Keratinocyte (primary cell): ENCODE measurements around the gene GNAT2. TPM values are rescaled to one million over a fixed set of nuclear protein-coding genes. Genes with fewer than 3 reads are reported as not detected.

Experiments
- DNase-seq: peaks from one replicate; pipeline ENCODE4 v3.0.0-alpha.2; 2011; ENCODE audit warnings: low read depth, missing footprints, low spot score
- FAIRE-seq: peaks from 2 replicates; lab custom pipeline; 2011; peaks lifted over from hg19 to GRCh38; lab: Jason Lieb, UNC
- H2AFZ ChIP-seq: 2 replicates; pipeline ENCODE4 v1.6.0; 2012; ENCODE audit warnings: low read length, control low read depth, inconsistent platforms; ENCODE audit not compliant: control insufficient read depth
- H3K27ac ChIP-seq: 2 replicates; pipeline ENCODE4 v1.5.1; 2011; ENCODE audit warnings: low read length; ENCODE audit not compliant: control insufficient read depth, insufficient read depth
- H3K27me3 ChIP-seq: 3 replicates; pipeline ENCODE4 v1.6.0; 2011; ENCODE audit warnings: low read length; ENCODE audit not compliant: control insufficient read depth, insufficient read depth; ENCODE audit errors: extremely low read depth
- H3K36me3 ChIP-seq, 2 experiments: 2 replicates in 1 of 2; 3 replicates in 1 of 2; pipeline ENCODE4 v1.5.1; 2011; ENCODE audit warnings: low read length in 2 of 2, mild to moderate bottlenecking in 1 of 2; ENCODE audit not compliant: control insufficient read depth in 2 of 2, insufficient read depth in 2 of 2; ENCODE audit errors: extremely low read depth in 1 of 2
- H3K4me1 ChIP-seq: 3 replicates; pipeline ENCODE4 v1.5.1; 2011; ENCODE audit warnings: low read length; ENCODE audit not compliant: control insufficient read depth, insufficient read depth; ENCODE audit errors: extremely low read depth
- H3K4me2 ChIP-seq: 3 replicates; pipeline ENCODE4 v1.6.0; 2011; ENCODE audit warnings: low read depth, low read length; ENCODE audit not compliant: control insufficient read depth, insufficient read depth; ENCODE audit errors: extremely low read depth
- H3K4me3 ChIP-seq, 3 experiments: fragments of 200-600 bp in 1 of 3; sonication (generic) in 1 of 3; 2 replicates in 2 of 3; 3 replicates in 1 of 3; pipeline ENCODE4 v1.5.1; 2011 to 2016; ENCODE audit warnings: low read length in 3 of 3, mild to moderate bottlenecking in 3 of 3, control low read depth in 2 of 3, inconsistent platforms in 1 of 3, low read depth in 1 of 3, mixed read lengths in 1 of 3, mixed run types in 1 of 3, moderate library complexity in 1 of 3; ENCODE audit not compliant: control insufficient read depth in 2 of 3, insufficient read depth in 2 of 3; ENCODE audit errors: extremely low read depth in 1 of 3
- H3K79me2 ChIP-seq: 2 replicates; pipeline ENCODE4 v1.6.0; 2012; ENCODE audit warnings: low read length; ENCODE audit not compliant: control insufficient read depth, insufficient read depth
- H3K9ac ChIP-seq: 3 replicates; pipeline ENCODE4 v1.6.0; 2011; ENCODE audit warnings: low read length; ENCODE audit not compliant: control insufficient read depth, insufficient read depth; ENCODE audit errors: extremely low read depth
- H3K9me1 ChIP-seq: 3 replicates; pipeline ENCODE4 v1.6.0; 2011; ENCODE audit warnings: low read length; ENCODE audit not compliant: control insufficient read depth, insufficient read depth; ENCODE audit errors: extremely low read depth
- H3K9me3 ChIP-seq: 2 replicates; pipeline ENCODE4 v1.5.1; 2012; ENCODE audit warnings: low read depth, low read length; ENCODE audit not compliant: control insufficient read depth
- H4K20me1 ChIP-seq: 3 replicates; pipeline ENCODE4 v1.6.0; 2011; ENCODE audit warnings: low read length; ENCODE audit not compliant: control insufficient read depth, insufficient read depth; ENCODE audit errors: extremely low read depth
- EZH2 ChIP-seq: IDR thresholded peaks from one replicate; pipeline ENCODE4 v1.6.1; 2012; ENCODE audit warnings: inconsistent platforms, mild to moderate bottlenecking, low read length, moderate library complexity
- dilution Hi-C: fragments of 300-500 bp; cut with MboI; formaldehyde crosslinking; loops from one replicate; pipeline ENCODE4 v1.7.0; 2020; ENCODE audit warnings: low sequenced_read_pairs; ENCODE audit not compliant: extremely low pct_ligation_motif_present
- polyA plus RNA-seq, 5 experiments: library from polyadenylated mRNA; depleted of rRNA in 3 of 5; stranded (reverse) in 3 of 5; stranded (forward) in 1 of 5; unstranded in 1 of 5; fragments of >200 nt; gene quantifications; 1 replicate in 1 of 5; 2 replicates in 3 of 5; 3 replicates in 1 of 5; pipeline versions ENCODE4 v1.2.1 to v1.2.3, GENCODE V29; 2011 to 2012; ENCODE audit warnings: missing spikeins in 2 of 5, low read depth in 1 of 5, low replicate concordance in 1 of 5
- TF ChIP-seq, protein P1 (sequence below), 3 experiments: IDR thresholded peaks in 1 of 3; conservative IDR thresholded peaks in 1 of 3; optimal IDR thresholded peaks in 1 of 3; 2 replicates in 2 of 3; 3 replicates in 1 of 3; pipeline versions ENCODE3 to v1.5.1; 2011; ENCODE audit warnings: low read length in 3 of 3, mild to moderate bottlenecking in 3 of 3, moderate library complexity in 2 of 3, control low read depth in 1 of 3, inconsistent platforms in 1 of 3; ENCODE audit not compliant: insufficient read depth in 2 of 3; ENCODE audit errors: extremely low read depth in 1 of 3

The GNAT2 gene
- polyA plus RNA-seq, 1 donor (not counting 4 experiments of a cell fraction or from before 2014, with no cell fraction given), result 0.17 TPM

DNA sequence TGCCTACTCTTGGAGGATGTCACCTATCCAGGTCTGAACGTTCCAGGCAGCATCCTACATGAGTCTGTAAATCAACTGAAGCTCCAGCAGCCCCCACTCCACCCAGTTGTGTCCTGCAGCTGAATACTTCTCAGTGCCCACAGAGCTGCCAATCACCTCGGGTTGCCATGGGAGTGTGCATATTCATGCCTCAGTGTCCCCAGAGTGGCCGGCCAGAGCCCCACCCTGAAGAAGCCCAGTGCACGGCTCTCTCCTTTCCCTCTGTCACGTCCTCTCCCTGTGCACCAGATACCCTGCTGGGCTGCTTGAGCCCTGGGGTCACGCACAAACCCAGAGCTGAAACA, 20.4 kb upstream of the GNAT2 start:
- dilution Hi-C loops, result no loop called here
- H3K27ac ChIP-seq, result no peak overlapping the region
- no peak overlapping the region for H2AFZ ChIP-seq
- DNase-seq (no peak), FAIRE-seq (no peak)
- no peaks in the 10 kb centered on the region for H3K4me1 ChIP-seq
- no peaks in the 10 kb centered on the region for H4K20me1 ChIP-seq
- no peaks in the 10 kb centered on the region for H3K9me1 ChIP-seq
- no peaks in the 10 kb centered on the region for H3K9me3 ChIP-seq
- no peak for TF ChIP-seq EZH2
- TF ChIP-seq, protein P1, sequence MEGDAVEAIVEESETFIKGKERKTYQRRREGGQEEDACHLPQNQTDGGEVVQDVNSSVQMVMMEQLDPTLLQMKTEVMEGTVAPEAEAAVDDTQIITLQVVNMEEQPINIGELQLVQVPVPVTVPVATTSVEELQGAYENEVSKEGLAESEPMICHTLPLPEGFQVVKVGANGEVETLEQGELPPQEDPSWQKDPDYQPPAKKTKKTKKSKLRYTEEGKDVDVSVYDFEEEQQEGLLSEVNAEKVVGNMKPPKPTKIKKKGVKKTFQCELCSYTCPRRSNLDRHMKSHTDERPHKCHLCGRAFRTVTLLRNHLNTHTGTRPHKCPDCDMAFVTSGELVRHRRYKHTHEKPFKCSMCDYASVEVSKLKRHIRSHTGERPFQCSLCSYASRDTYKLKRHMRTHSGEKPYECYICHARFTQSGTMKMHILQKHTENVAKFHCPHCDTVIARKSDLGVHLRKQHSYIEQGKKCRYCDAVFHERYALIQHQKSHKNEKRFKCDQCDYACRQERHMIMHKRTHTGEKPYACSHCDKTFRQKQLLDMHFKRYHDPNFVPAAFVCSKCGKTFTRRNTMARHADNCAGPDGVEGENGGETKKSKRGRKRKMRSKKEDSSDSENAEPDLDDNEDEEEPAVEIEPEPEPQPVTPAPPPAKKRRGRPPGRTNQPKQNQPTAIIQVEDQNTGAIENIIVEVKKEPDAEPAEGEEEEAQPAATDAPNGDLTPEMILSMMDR (optimal IDR thresholded peaks at IDR 0.05 in 1 of 3, IDR thresholded peaks at IDR 0.05 in 1 of 3, conservative IDR thresholded peaks at IDR 0.05 in 1 of 3; ENCODE audit: extremely low read depth in 1 of 3, insufficient read depth in 2 of 3, low read length in 3 of 3), result no peak
- no peak overlapping the region for H3K4me2 ChIP-seq
- no peak overlapping the region for H3K4me3 ChIP-seq
- no peaks in the 10 kb centered on the region for H3K36me3 ChIP-seq
- H3K79me2 ChIP-seq, result no peaks in the 10 kb centered on the region
- H3K27me3 ChIP-seq, result no peaks in the 10 kb centered on the region
- no peak overlapping the region for H3K9ac ChIP-seq

DNA sequence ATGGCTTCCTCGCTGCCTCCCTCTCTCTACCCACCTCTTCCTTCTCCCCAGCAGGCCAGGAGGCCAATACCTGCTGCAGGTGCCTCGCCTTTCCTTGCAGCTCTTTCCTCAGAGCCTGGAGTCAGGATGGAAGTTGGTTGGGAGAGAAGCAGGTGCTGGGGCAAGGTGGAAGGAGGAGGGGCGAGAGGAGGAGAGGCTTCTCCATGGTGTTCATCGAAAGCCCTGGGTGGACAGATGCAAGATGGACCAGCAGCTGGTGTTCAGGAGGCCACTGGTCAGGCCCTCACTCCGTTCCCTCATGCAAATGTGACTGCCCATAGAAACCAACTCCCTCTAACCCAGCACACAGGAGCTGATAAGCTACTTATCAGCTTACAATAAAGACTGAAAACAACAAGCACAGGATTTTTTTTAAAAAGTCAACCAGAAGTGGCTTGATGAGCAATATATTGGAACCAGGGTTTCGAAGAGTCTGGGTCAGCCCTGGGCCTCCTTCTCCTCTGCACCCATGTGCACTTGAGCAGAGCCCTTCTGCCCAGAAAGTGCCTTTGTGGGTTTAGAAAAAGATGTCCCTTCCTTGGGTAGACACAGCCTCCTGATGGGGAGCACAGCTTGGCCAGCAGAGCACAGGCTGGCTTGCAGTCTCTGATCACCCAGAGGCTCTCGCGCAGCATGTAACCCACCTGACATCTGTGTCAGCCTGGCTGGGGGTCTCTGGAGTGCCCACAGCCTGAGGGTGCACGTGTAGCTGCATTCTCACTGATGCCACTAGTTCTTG, 19.8 kb upstream of the GNAT2 start:
- dilution Hi-C loops, result no loop called here

More for the DNA sequence above, 19.8 kb upstream of the GNAT2 start:
- Histone ChIP-seq H3K4me2 (no peak overlapping the region), H3K27me3 (no peaks in the 10 kb centered on the region), H3K9me3 (no peaks in the 10 kb centered on the region), H3K36me3 (no peaks in the 10 kb centered on the region), H2AFZ (no peak overlapping the region), H3K4me3 (no peak overlapping the region), H3K9me1 (no peaks in the 10 kb centered on the region), H3K4me1 (no peaks in the 10 kb centered on the region), H3K79me2 (no peaks in the 10 kb centered on the region), H3K9ac (no peak overlapping the region), H4K20me1 (no peaks in the 10 kb centered on the region), H3K27ac (no peak overlapping the region)
- no peak for FAIRE-seq
- DNase-seq, result no peak
- TF ChIP-seq, protein P1 (optimal IDR thresholded peaks at IDR 0.05 in 1 of 3, IDR thresholded peaks at IDR 0.05 in 1 of 3, conservative IDR thresholded peaks at IDR 0.05 in 1 of 3; ENCODE audit: extremely low read depth in 1 of 3, insufficient read depth in 2 of 3, low read length in 3 of 3), result no peak
- no peak for TF ChIP-seq EZH2
